Measurements from ENCODE around the gene OR10G7. TPM values are rescaled to one million over a fixed set of nuclear protein-coding genes. Genes with fewer than 3 reads are reported as not detected.
"Not testable (repeated sequence)": the region's sequence is repeated elsewhere in the genome, so short reads cannot be mapped to it uniquely, and the experiment has no call there.

Gene OR10G7
- total RNA-seq, 2 donors from 2014 or later: not detected

- Histone ChIP-seq H3K4me1 (no peaks in the 10 kb centered on the region), H3K9ac (ENCODE audit: low read depth in 2 of 2, low read length in 2 of 2) (no peak overlapping the region), H3K9me3 (no peaks in the 10 kb centered on the region), H3K36me3 (no peaks in the 10 kb centered on the region), H3K27ac (no peak overlapping the region), H3K27me3 (no peaks in the 10 kb centered on the region), H3K4me3 (no peak overlapping the region)
- TF ChIP-seq CTCF (IDR thresholded peaks at IDR 0.05): no peak
- intact Hi-C loops (cut with DNase I): no loop called here
- DNase-seq: no peak
Measured at GRCh38 chr11:124039557-124039956, 1.6 kb downstream of the OR10G7 start.

GRCh38 chr11:124036666-124037065, 4.5 kb downstream of the OR10G7 start:
- Histone ChIP-seq H3K9me3 (no peaks in the 10 kb centered on the region), H3K27ac (no peak overlapping the region), H3K4me1 (no peaks in the 10 kb centered on the region), H3K27me3 (no peaks in the 10 kb centered on the region), H3K9ac (ENCODE audit: low read depth in 2 of 2, low read length in 2 of 2) (no peak overlapping the region), H3K4me3 (no peak overlapping the region), H3K36me3 (no peaks in the 10 kb centered on the region)
- intact Hi-C loops (cut with DNase I): no loop called here
- TF ChIP-seq CTCF (IDR thresholded peaks at IDR 0.05): no peak
- DNase-seq: no peak

GRCh38 chr11:124026498-124026897, 14.6 kb downstream of the OR10G7 start, which contains the start of gene OR10G8:
Gene OR10G8, plus strand, starts transcription at chr11:124026798. Its CDS starts 2,825 bp downstream, at chr11:124029623.
- Histone ChIP-seq H3K9ac (ENCODE audit: low read depth in 2 of 2, low read length in 2 of 2) (no peak within 1 kb of the TSS), H3K36me3 (no peaks in the 10 kb centered on the region), H3K4me3 (no peak within 1 kb of the TSS), H3K9me3 (no peaks in the 10 kb centered on the region), H3K4me1 (no peaks in the 10 kb centered on the region), H3K27ac (no peak within 1 kb of the TSS), H3K27me3 (no peaks in the 10 kb centered on the region)
- TF ChIP-seq CTCF (IDR thresholded peaks at IDR 0.05): no peak
- DNase-seq: no peak
- intact Hi-C loops (cut with DNase I): no loop called here

GRCh38 chr11:124015837-124016236, 25.3 kb downstream of the OR10G7 start:
- H3K9me3 ChIP-seq; H3K36me3 ChIP-seq; intact Hi-C loops (cut with DNase I); H3K27me3 ChIP-seq; H3K9ac ChIP-seq (ENCODE audit: low read depth in 2 of 2, low read length in 2 of 2); H3K4me3 ChIP-seq; H3K4me1 ChIP-seq; DNase-seq; H3K27ac ChIP-seq: not testable (repeated sequence)

- Histone ChIP-seq H3K9ac (ENCODE audit: low read depth in 2 of 2, low read length in 2 of 2) (no peak within 1 kb of the TSS), H3K9me3 (no peaks in the 10 kb centered on the region), H3K27ac (no peak within 1 kb of the TSS), H3K27me3 (no peaks in the 10 kb centered on the region), H3K4me3 (no peak within 1 kb of the TSS), H3K36me3 (no peaks in the 10 kb centered on the region), H3K4me1 (no peaks in the 10 kb centered on the region)
- DNase-seq: no peak
- intact Hi-C loops (cut with DNase I): no loop called here
- TF ChIP-seq CTCF (IDR thresholded peaks at IDR 0.05): no peak
Measured at GRCh38 chr11:124012697-124013096, 28.4 kb downstream of the OR10G7 start, which contains the start of gene OR10G4. Gene OR10G4, plus strand, starts transcription at chr11:124012997. Its CDS starts 2,578 bp downstream, at chr11:124015575.

- no peak for DNase-seq
- Histone ChIP-seq H3K4me1 (no peaks in the 10 kb centered on the region), H3K9ac (ENCODE audit: low read depth in 2 of 2, low read length in 2 of 2) (no peak within 1 kb of the TSS), H3K27ac (no peak within 1 kb of the TSS), H3K4me3 (no peak within 1 kb of the TSS), H3K9me3 (no peaks in the 10 kb centered on the region), H3K27me3 (no peaks in the 10 kb centered on the region), H3K36me3 (no peaks in the 10 kb centered on the region)
- no peak for TF ChIP-seq CTCF (IDR thresholded peaks at IDR 0.05)
- intact Hi-C loops (cut with DNase I): no loop called here
Measured at GRCh38 chr11:123995119-123995518, 46.0 kb downstream of the OR10G7 start, which contains the start of gene OR10G6. Gene OR10G6, minus strand, starts transcription at chr11:123995161. Its CDS starts 0 bp downstream, at chr11:123995161.

Other genes starting within 250 kb of the OR10G7 start
- not detected for gene OR6M1, start 235.0 kb downstream of the OR10G7 start, total RNA-seq
- gene TMEM225, start 155.7 kb downstream of the OR10G7 start, total RNA-seq: not detected
- 1 to 10 TPM in 1 of 2 donors, under 1 TPM in 1; 0.64 to 1.3 TPM for gene OR8D4, start 139.2 kb downstream of the OR10G7 start, total RNA-seq
- 1 to 10 TPM in 1 of 2 donors, under 1 TPM in 1; 0.45 to 1.2 TPM for gene OR4D5, start 101.7 kb downstream of the OR10G7 start, total RNA-seq
- gene OR6T1, start 97.5 kb downstream of the OR10G7 start, total RNA-seq: not detected
- not detected for gene OR10S1, start 63.5 kb downstream of the OR10G7 start, total RNA-seq
- gene OR10G6, start 46.2 kb downstream of the OR10G7 start, total RNA-seq: not detected
- gene OR10G4, start 28.3 kb downstream of the OR10G7 start, total RNA-seq: under 1 TPM; 0.12 to 0.69 TPM
- gene OR10G9, start 18.3 kb downstream of the OR10G7 start, total RNA-seq: under 1 TPM in 1 of 2 donors, not detected in 1; 0.32 TPM
- under 1 TPM in 1 of 2 donors, not detected in 1; 0.32 TPM for gene OR10G8, start 14.5 kb downstream of the OR10G7 start, total RNA-seq
- gene VWA5A, start 74.1 kb upstream of the OR10G7 start, total RNA-seq: 10 to 100 TPM; 38.0 to 62.5 TPM
- not detected for gene OR10D3, start 142.0 kb upstream of the OR10G7 start, total RNA-seq
- gene OR8G1, start 199.8 kb upstream of the OR10G7 start, total RNA-seq: not detected
- gene OR8G5, start 215.1 kb upstream of the OR10G7 start, total RNA-seq: not detected

Data from colonic mucosa (tissue), 4 donors.